Activated naive CD4-positive, alpha-beta T cell treated with anti-CD3 and anti-CD28 coated beads for 36 hours (primary cell): ENCODE results near the gene EPG5. TPM values are rescaled to one million over a fixed set of nuclear protein-coding genes. Genes with fewer than 3 reads are reported as not detected.

Experiments
- CTCF ChIA-PET: fragments of 350-600 bp; sonication (Branson Sonifier 250); formaldehyde crosslinking; loops from one replicate; lab custom pipeline; 2021; ENCODE audit warnings: antibody characterized with exemption; lab: Charles Lee
- DNase-seq: peaks from one replicate; pipeline ENCODE4 v3.0.0-alpha.2; 2020
- H3K27ac Mint-ChIP-seq: one replicate; pipeline ENCODE4 v1.8.0; 2021; ENCODE audit warnings: mild to moderate bottlenecking, mixed read lengths
- H3K27me3 Mint-ChIP-seq: one replicate; pipeline ENCODE4 v1.8.0; 2021; ENCODE audit warnings: low read depth, mixed read lengths
- H3K36me3 Mint-ChIP-seq: one replicate; pipeline ENCODE4 v1.8.0; 2021; ENCODE audit warnings: low read depth, mixed read lengths
- H3K4me1 Mint-ChIP-seq: one replicate; pipeline ENCODE4 v1.8.0; 2021; ENCODE audit warnings: low read depth, mixed read lengths
- H3K4me3 Mint-ChIP-seq: one replicate; pipeline ENCODE4 v1.8.0; 2021; ENCODE audit warnings: mild to moderate bottlenecking, moderate library complexity, mixed read lengths
- H3K9me3 Mint-ChIP-seq: one replicate; pipeline ENCODE4 v1.8.0; 2021; ENCODE audit warnings: mixed read lengths
- intact Hi-C: fragments of 100-400 bp; cut with micrococcal nuclease; formaldehyde crosslinking; loops from one replicate; pipeline ENCODE4 v1.15.1; 2023
- total RNA-seq, 2 experiments: library from RNA; stranded (reverse); gene quantifications; one replicate each; pipeline ENCODE4 v1.2.3, GENCODE V29; 2021

The EPG5 gene
- total RNA-seq, 2 experiments from 2014 or later, result 18.3 to 21.2 TPM

DNA sequence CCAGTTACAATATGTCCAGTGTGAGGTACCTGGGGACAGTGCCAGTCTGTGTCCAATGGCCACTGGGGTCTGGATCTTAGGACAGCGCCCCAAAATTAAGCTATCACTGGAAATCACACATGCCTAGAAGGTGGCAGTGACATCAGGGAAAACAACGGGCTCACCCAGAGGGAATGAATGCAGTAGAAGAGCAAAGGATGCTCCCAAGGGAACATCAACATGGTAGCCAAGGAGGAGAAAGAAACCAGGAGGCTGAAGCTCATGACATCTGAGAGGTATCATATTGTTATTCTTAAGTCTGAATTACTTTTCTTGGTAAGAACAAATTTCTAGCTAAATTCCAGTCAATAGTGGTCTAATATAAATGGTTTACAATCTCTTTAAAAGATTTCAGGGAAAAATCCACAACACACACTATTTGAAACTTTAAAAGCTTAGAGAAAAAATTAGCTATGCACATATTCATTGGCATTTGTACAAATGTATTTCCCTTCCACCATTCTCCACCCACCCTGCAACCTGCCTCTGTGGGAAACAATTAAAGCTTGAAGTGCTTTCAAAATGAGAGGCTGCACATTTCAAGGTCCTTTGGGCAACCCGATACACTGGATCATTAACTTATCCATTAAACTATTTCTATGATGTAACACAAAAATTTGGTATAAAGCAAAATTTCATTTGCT, 86.1 kb downstream of the EPG5 start:
- Mint-ChIP-seq H3K9me3 (no peaks in the 10 kb centered on the region), H3K27me3 (no peaks in the 10 kb centered on the region), H3K27ac (no peak overlapping the region), H3K4me1 (peaks cover 10% of the 10 kb centered on the region), H3K36me3 (peaks cover 22% of the 10 kb centered on the region), H3K4me3 (no peak overlapping the region)
- CTCF ChIA-PET, result interaction anchor here (0.6 to 6.6 kb wide), 15 partner anchors 8 to 260 kb away, joined by 3 to 128 read pairs (median 6); partner anchors contain the start of genes PSTPIP2 and SLC14A1
- intact Hi-C loops, result loop anchor here (1.0 to 2.0 kb wide), 6 partner anchors 32 to 260 kb away; no protein-coding TSS in a partner anchor
- DNase-seq, result no peak

DNA sequence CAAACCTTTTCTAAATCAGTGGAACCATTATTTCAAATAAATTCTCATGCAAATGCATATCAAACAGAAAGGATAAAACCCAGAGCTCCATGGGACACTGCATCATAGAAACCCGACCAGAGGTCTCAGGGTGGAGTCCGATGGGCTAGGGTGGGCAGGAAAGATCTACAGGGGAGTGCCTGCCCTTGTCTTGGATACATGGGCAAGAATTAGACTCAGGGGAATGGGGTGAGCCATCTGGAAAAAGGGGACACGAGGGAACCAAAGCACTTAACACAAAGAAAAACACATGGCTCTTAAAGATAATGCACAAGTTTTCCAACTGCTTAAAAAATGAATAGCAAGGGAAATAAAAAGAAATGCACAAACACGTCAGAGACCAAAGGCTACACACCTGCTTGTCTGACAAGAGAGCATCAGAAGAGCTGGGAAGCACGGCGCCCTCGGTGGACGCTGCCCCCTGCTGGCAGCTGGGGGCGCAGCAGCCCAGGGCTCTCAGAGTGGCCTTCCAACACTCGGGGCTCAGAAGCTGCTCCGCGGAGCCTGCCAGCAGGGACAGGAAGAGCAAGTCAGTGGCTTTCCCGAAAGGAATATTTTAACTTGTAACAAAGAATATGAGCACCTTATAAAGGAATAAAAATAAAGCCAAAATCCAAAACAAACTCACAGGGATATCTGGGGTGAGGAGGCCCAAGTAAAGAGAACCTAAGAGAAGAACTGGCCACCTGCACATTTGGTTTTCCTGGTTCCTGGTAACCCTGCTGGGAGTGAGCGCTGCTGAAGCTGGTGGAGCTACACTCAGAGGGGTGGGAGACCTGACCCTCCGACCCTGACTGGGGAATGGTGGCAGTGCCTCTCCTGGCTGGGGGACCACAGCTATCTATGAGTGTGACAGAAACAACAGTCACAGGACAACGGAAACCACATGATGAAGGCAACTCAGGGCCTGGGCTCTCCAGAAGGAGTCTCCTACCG, 87.2 kb downstream of the EPG5 start:
- H3K27ac Mint-ChIP-seq, result no peak overlapping the region
- intact Hi-C loops, result loop anchor here (1.0 to 10.0 kb wide), 7 partner anchors 31 to 325 kb away; no protein-coding TSS in a partner anchor
- peaks cover 30% of the 10 kb centered on the region for H3K36me3 Mint-ChIP-seq
- peaks cover 15% of the 10 kb centered on the region for H3K4me1 Mint-ChIP-seq
- CTCF ChIA-PET, result interaction anchor here (0.6 to 6.6 kb wide), 38 partner anchors 9 to 259 kb away, joined by 3 to 128 read pairs (median 5); partner anchors contain the start of genes PSTPIP2 and SLC14A1
- H3K4me3 Mint-ChIP-seq, result no peak overlapping the region
- no peaks in the 10 kb centered on the region for H3K27me3 Mint-ChIP-seq
- H3K9me3 Mint-ChIP-seq, result peaks cover 2% of the 10 kb centered on the region
- peak; percentile 78 for DNase-seq

DNA sequence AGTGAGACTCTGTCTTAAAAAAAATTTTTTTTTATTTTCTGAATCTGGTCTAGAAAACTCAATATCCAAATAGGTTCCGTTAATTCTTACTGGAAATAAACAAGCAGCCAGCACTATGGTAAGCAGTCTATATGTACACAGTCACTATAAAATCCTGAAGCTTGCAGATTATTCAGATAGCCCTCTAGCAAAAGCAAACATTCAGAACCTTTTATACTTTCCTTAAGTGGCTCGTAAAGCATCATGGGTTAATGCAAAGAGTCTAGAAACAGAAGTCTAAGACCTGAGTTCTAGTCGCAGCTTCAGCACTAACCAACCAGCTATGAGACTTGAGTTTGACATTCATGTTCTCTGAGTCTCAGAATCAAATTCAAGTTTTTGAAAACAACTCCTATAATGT, 89.7 kb downstream of the EPG5 start:
- Mint-ChIP-seq H3K27ac (no peak overlapping the region), H3K27me3 (no peaks in the 10 kb centered on the region), H3K36me3 (peaks cover 43% of the 10 kb centered on the region), H3K9me3 (peaks cover 12% of the 10 kb centered on the region), H3K4me3 (no peak overlapping the region), H3K4me1 (peaks cover 33% of the 10 kb centered on the region)
- DNase-seq, result no peak
- CTCF ChIA-PET, result interaction anchor here (0.6 to 6.6 kb wide), 8 partner anchors 7 to 211 kb away, joined by 3 to 128 read pairs (median 15); partner anchors contain the start of gene SLC14A1
- intact Hi-C loops, result loop anchor here (10.0 kb wide), 1 partner anchor 327 kb away; no protein-coding TSS in a partner anchor

DNA sequence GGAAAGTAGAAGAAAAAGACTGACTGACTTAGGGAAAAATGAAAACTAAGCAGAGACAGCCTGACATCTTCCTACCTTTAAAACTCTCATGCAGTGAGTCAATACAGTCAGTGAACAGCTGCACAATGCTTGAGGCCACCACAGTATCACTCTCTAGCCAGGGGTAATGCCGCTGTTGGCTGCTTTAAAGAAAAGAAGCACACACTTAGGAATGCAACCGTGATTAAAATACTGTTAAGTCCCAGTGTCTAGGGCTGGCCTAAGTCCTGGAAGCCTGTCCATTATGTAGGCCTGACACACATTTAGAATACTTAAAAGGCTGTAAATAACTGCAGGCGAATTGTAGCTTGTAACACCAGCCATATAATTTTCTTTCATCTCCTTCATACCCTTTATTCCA, 91.0 kb downstream of the EPG5 start:
- peaks cover 45% of the 10 kb centered on the region for H3K36me3 Mint-ChIP-seq
- peaks cover 38% of the 10 kb centered on the region for H3K4me1 Mint-ChIP-seq
- H3K4me3 Mint-ChIP-seq, result no peak overlapping the region
- H3K27me3 Mint-ChIP-seq, result no peaks in the 10 kb centered on the region
- intact Hi-C loops, result loop anchor here (10.0 kb wide), 1 partner anchor 329 kb away; no protein-coding TSS in a partner anchor
- CTCF ChIA-PET, result interaction anchor here (0.6 to 6.6 kb wide), 5 partner anchors 14 to 210 kb away, joined by 3 to 128 read pairs (median 7); partner anchors contain the start of gene SLC14A1
- peaks cover 12% of the 10 kb centered on the region for H3K9me3 Mint-ChIP-seq
- DNase-seq, result no peak
- no peak overlapping the region for H3K27ac Mint-ChIP-seq

DNA sequence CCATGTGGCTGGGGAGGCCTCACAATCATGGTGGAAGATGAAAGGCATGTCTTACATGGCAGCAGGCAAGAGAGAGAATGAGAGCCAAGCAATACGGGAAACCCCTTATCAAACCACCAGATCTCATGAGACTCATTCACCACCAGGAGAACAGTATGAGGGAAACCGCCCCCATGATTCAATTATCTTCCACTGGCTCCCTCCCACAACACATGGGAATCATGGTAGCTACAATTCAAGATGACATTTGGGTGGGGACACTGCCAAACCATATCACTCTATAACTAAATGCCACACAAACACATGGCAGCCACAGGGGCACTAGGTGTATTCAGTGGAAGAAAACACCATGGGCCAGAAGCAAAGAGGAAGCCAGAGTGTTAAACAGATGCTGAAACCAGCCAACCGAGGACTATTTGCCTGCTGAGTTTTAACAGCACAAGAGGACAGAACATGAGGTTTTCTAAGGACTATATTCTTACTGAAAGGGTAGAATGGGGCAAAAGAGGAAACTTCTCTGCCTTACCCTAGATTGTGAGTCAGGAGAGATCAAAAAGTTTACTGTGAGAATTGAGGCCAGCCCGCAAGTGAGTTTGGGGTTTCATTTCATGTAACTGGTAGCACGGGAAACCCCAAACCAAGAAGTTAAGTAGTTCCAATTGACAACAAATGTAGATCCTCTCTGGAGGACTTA, 92.5 kb downstream of the EPG5 start:
- peaks cover 52% of the 10 kb centered on the region for H3K36me3 Mint-ChIP-seq
- CTCF ChIA-PET, result interaction anchor here (0.9 to 2.2 kb wide), 4 partner anchors 35 to 209 kb away, joined by 3 to 9 read pairs (median 6); no protein-coding TSS in a partner anchor
- H3K4me1 Mint-ChIP-seq, result peaks cover 31% of the 10 kb centered on the region
- peak overlapping the region; percentile 1 for H3K4me3 Mint-ChIP-seq
- peak overlapping the region; percentile 95 for H3K27ac Mint-ChIP-seq
- intact Hi-C loops, result loop anchor here (1.0 to 10.0 kb wide), 12 partner anchors 11 to 987 kb away; partner anchors contain the start of gene EPG5
- DNase-seq, result peak; percentile 88
- peaks cover 12% of the 10 kb centered on the region for H3K9me3 Mint-ChIP-seq
- no peaks in the 10 kb centered on the region for H3K27me3 Mint-ChIP-seq

DNA sequence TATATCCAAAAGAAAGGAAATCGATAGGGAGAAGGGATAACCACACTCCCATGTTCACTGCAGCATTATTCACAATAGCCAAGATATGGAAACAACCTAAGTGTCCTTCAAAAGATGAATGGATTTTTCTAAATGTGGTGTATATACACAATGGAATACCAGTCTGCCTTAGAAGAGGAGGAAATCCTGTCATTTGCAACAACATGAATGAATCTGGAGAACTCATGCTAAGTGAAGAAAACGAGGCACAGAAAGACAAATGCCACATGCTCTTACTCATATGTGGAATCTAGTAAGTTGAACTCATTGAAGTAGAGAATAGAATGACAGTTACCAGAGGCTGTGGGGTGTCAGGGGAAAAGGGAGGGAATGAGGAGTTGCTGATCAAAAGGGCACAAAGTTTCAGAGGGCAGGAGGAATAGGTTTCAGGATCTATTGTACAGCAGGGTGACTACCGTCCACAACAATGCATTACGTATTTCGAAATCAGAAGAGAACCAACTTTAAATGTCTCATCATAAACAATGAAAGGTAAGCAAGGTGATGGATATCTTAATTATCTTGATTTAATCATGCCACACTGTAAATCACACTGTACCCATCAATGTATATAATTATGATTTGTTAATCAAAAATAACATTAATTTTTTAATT, 95.6 kb downstream of the EPG5 start:
- Mint-ChIP-seq H3K4me1 (peaks cover 34% of the 10 kb centered on the region), H3K27me3 (no peaks in the 10 kb centered on the region), H3K9me3 (peaks cover 12% of the 10 kb centered on the region), H3K4me3 (no peak overlapping the region), H3K36me3 (peaks cover 55% of the 10 kb centered on the region), H3K27ac (no peak overlapping the region)
- intact Hi-C loops, result loop anchor here (5.0 to 10.0 kb wide), 2 partner anchors 333 to 984 kb away; no protein-coding TSS in a partner anchor
- CTCF ChIA-PET, result interaction anchor here (3.1 kb wide), 1 partner anchor 8 kb away, joined by 22 read pairs; no protein-coding TSS in a partner anchor
- no peak for DNase-seq

DNA sequence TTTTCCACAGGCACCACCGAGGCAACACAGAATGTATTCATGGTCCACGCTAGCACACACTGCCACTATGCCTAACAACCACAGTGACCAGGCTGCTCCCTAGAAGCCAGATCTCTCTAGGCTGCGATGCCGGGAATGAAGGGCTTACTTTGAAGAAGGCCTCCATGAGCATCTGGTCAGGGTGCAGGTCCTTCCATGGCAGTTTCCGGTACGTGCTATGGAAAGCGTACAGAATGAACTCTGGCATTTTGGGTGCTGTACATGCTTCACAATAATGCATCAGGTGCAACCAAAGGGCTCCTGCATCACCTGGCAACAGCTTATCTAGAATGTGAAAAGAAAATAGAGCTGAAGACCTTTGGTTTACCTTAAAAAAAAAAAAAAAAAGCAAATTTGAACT, 96.7 kb downstream of the EPG5 start:
- CTCF ChIA-PET, result interaction anchor here (3.1 kb wide), 1 partner anchor 9 kb away, joined by 22 read pairs; no protein-coding TSS in a partner anchor
- DNase-seq, result no peak
- no peak overlapping the region for H3K27ac Mint-ChIP-seq
- intact Hi-C loops, result loop anchor here (5.0 to 10.0 kb wide), 2 partner anchors 334 to 983 kb away; no protein-coding TSS in a partner anchor
- peaks cover 57% of the 10 kb centered on the region for H3K36me3 Mint-ChIP-seq
- H3K27me3 Mint-ChIP-seq, result no peaks in the 10 kb centered on the region
- H3K4me3 Mint-ChIP-seq, result no peak overlapping the region
- peaks cover 30% of the 10 kb centered on the region for H3K4me1 Mint-ChIP-seq
- peaks cover 12% of the 10 kb centered on the region for H3K9me3 Mint-ChIP-seq

GRCh38 chr18:45865466-45865865, 101.7 kb downstream of the EPG5 start:
- CTCF ChIA-PET, result interaction anchor here (1.0 to 2.8 kb wide), 3 partner anchors 14 to 62 kb away, joined by 3 to 13 read pairs (median 3); no protein-coding TSS in a partner anchor
- no peaks in the 10 kb centered on the region for H3K27me3 Mint-ChIP-seq
- no peak overlapping the region for H3K4me3 Mint-ChIP-seq
- DNase-seq, result no peak
- peaks cover 15% of the 10 kb centered on the region for H3K4me1 Mint-ChIP-seq
- peaks cover 3% of the 10 kb centered on the region for H3K9me3 Mint-ChIP-seq
- intact Hi-C loops, result no loop called here
- H3K27ac Mint-ChIP-seq, result no peak overlapping the region
- peaks cover 52% of the 10 kb centered on the region for H3K36me3 Mint-ChIP-seq

DNA sequence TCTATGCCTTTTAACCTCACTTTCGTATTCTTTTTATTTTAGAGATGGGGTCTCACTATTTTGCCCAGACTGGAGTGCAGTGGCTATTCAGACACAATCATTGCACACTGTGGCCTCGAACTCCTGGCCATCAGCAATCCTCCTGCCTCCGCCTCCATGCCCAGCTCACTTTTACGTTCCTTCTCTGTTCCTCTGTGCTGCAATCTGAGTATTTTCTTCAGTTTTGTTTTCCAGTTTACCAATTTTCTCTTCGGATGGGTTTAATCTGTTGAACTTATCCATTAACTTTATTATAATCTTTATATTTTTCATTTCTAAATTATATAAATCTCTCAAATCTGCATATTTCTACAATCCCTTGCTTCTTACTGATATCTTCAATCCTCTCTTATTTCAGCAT, 103.0 kb downstream of the EPG5 start:
- H3K36me3 Mint-ChIP-seq, result peaks cover 51% of the 10 kb centered on the region
- CTCF ChIA-PET, result interaction anchor here (1.2 to 1.5 kb wide), 2 partner anchors 16 to 141 kb away, joined by 3 to 5 read pairs; no protein-coding TSS in a partner anchor
- H3K4me3 Mint-ChIP-seq, result no peak overlapping the region
- H3K27ac Mint-ChIP-seq, result no peak overlapping the region
- intact Hi-C loops, result no loop called here
- peaks cover 10% of the 10 kb centered on the region for H3K4me1 Mint-ChIP-seq
- peaks cover 3% of the 10 kb centered on the region for H3K9me3 Mint-ChIP-seq
- no peaks in the 10 kb centered on the region for H3K27me3 Mint-ChIP-seq
- DNase-seq, result no peak

- intact Hi-C loops, result loop anchor here (1.0 kb wide), 1 partner anchor 11 kb away; no protein-coding TSS in a partner anchor
- Mint-ChIP-seq H3K9me3 (peaks cover 3% of the 10 kb centered on the region), H3K4me3 (no peak overlapping the region), H3K36me3 (peaks cover 54% of the 10 kb centered on the region), H3K4me1 (peaks cover 10% of the 10 kb centered on the region), H3K27me3 (no peaks in the 10 kb centered on the region), H3K27ac (no peak overlapping the region)
- DNase-seq, result no peak
- CTCF ChIA-PET, result interaction anchor here (1.4 to 1.5 kb wide), 2 partner anchors 16 to 141 kb away, joined by 5 read pairs; no protein-coding TSS in a partner anchor
Observed at GRCh38 chr18:45863469-45863868, 103.7 kb downstream of the EPG5 start.
